Activated CD8-positive, alpha-beta memory T cell treated with anti-CD3 and anti-CD28 coated beads, Interleukin-2, amount 10 ng/mL, durations not matched to agents 7 days and 5 days (primary cell): ENCODE data around the gene ATP9A. TPM values are rescaled to one million over a fixed set of nuclear protein-coding genes. Genes with fewer than 3 reads are reported as not detected.
A peak's percentile ranks its signal among the peaks of the same experiment; 100 is the strongest.
"Not testable (repeated sequence)": the region's sequence is repeated elsewhere in the genome, so short reads cannot be mapped to it uniquely, and the experiment has no call there.

Experiments
- ATAC-seq: fragments of 150-1000 bp; cut with Tn5 transposase; one replicate; pipeline ENCODE4 v1.10.0; 2021; ENCODE audit warnings: moderate library complexity
- CTCF ChIA-PET: fragments of 350-600 bp; sonication (Branson Sonifier 250); formaldehyde crosslinking; loops from one replicate; lab custom pipeline; 2021; ENCODE audit warnings: antibody characterized with exemption; lab: Charles Lee
- DNase-seq: peaks from one replicate; pipeline ENCODE4 v3.0.0-alpha.2; 2020
- H3K27ac Mint-ChIP-seq: one replicate; pipeline ENCODE4 v1.8.0; 2021; ENCODE audit warnings: mild to moderate bottlenecking, mixed read lengths
- H3K27me3 Mint-ChIP-seq: one replicate; pipeline ENCODE4 v1.8.0; 2021; ENCODE audit warnings: mixed read lengths
- H3K36me3 Mint-ChIP-seq: one replicate; pipeline ENCODE4 v1.8.0; 2021; ENCODE audit warnings: mild to moderate bottlenecking, mixed read lengths
- H3K4me1 Mint-ChIP-seq: one replicate; pipeline ENCODE4 v1.8.0; 2021; ENCODE audit warnings: mixed read lengths
- H3K4me3 Mint-ChIP-seq: one replicate; pipeline ENCODE4 v1.8.0; 2021; ENCODE audit warnings: mild to moderate bottlenecking, moderate library complexity, mixed read lengths
- H3K9me3 Mint-ChIP-seq: one replicate; pipeline ENCODE4 v1.8.0; 2022; ENCODE audit warnings: low read depth, mixed read lengths
- total RNA-seq, 2 experiments: library from RNA; stranded (reverse); gene quantifications; one replicate each; pipeline ENCODE4 v1.2.3, GENCODE V29; 2021

ATP9A gene
- total RNA-seq, 2 experiments from 2014 or later = 0.38 to 2.4 TPM

DNA sequence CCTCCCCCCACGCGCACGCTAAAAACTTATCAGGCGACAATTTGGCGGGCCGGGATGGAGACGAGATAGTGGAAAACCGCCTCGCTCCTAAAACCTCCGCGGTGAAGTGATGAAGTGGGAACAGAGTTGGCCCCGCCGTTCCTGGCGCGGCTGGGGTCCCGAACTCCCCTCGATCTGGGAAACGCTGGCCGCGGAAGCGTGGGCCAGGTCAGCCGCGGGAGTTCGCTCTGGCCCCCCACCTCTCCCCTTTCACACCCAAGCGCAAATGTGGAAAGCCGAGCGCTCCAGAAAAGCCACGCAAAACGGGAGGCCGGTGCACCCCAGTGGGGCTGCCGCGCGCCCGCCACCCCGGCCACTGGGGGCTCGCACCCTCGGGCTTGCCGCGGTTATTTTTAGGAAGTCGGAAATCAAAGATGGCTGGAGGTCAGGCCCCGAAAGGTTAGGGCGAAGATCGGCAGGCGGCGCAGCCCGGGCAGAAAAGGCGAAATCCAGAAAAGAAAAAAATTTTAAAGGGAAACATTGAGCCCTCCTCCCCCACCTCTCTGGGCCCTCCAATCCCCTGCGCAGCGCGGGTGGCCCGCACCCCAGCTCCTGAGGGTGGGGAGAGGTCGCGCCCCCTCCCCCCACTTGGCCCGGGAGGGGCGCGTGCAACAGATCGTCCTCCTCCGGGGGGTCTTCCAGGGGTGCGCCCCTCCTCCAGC, 33.1 kb upstream of the ATP9A start:
- DNase-seq (no peak), ATAC-seq (no peak)
- CTCF ChIA-PET = interaction anchor here (0.7 to 1.3 kb wide), 3 partner anchors 14 to 303 kb away, joined by 3 to 6 read pairs (median 3); no protein-coding TSS in a partner anchor
- Mint-ChIP-seq H3K9me3 (no peaks in the 10 kb centered on the region), H3K4me1 (peaks cover 8% of the 10 kb centered on the region), H3K27ac (no peak overlapping the region), H3K27me3 (peaks cover 79% of the 10 kb centered on the region), H3K36me3 (no peaks in the 10 kb centered on the region), H3K4me3 (no peak overlapping the region)

DNA sequence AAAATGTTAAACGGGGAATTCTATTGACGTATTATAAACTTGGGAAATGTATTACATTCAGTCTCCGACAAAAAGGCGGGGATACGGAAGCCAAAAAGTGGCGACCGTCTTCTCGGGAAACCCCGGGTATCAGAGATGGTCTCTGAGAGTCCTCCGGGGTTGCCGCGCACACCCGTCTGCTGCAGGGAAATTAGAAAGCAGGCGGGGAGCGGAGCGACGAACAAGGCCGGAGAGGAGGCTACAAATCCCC, 32.6 kb upstream of the ATP9A start:
- H3K4me1 Mint-ChIP-seq = peaks cover 8% of the 10 kb centered on the region
- DNase-seq (no peak), ATAC-seq (no peak)
- no peak overlapping the region for H3K27ac Mint-ChIP-seq
- H3K36me3 Mint-ChIP-seq = no peaks in the 10 kb centered on the region
- CTCF ChIA-PET = interaction anchor here (1.1 to 1.5 kb wide), 4 partner anchors 9 to 303 kb away, joined by 3 to 6 read pairs (median 4); no protein-coding TSS in a partner anchor
- peaks cover 77% of the 10 kb centered on the region for H3K27me3 Mint-ChIP-seq
- no peak overlapping the region for H3K4me3 Mint-ChIP-seq
- no peaks in the 10 kb centered on the region for H3K9me3 Mint-ChIP-seq

DNA sequence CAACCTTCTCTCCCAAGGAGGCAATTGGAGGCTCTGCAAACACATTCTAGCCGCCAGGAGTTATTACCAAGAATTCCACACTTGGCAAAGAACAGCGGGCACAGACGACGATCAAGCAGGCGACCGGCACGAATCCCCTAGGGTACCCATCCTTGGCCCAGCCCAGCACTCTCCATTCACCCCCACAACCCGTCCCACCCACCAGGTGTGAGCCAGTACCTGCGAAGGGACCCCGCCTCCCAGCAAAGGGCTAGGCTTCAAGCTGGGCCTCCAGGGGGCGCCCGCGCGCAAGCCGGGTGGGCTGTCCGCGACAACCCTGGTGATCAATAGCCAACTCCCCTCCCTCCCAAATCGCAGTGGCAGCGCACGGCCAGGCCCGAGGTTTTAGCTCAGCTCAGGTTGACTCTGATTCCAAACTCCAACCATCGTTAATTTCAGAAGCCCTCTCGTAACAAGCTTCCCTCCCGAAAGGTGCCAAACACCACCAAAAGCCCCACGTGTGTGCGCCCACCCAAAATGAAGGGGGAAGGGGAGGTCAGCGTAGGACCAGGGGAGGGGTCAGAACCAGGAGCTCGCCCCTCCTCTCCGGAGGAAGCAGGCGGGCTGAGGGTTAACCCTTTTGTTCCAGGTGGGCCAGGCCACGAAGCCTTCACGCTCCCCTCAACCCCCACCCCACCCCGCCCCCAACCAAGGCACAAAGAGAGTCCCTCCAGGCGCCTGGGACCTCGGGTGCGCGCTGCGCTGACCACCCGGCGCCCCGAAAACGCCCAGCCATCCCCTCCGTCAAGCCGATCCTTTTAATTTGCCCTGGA, 32.1 kb upstream of the ATP9A start:
- Mint-ChIP-seq H3K27ac (peak overlapping the region; percentile 32), H3K9me3 (no peaks in the 10 kb centered on the region), H3K36me3 (no peaks in the 10 kb centered on the region), H3K4me3 (no peak overlapping the region), H3K27me3 (peaks cover 76% of the 10 kb centered on the region), H3K4me1 (peaks cover 8% of the 10 kb centered on the region)
- ATAC-seq (peak; percentile 61), DNase-seq (peak; percentile 71)
- CTCF ChIA-PET = interaction anchor here (0.8 to 1.8 kb wide), 14 partner anchors 9 to 574 kb away, joined by 3 to 9 read pairs (median 3); no protein-coding TSS in a partner anchor

DNA sequence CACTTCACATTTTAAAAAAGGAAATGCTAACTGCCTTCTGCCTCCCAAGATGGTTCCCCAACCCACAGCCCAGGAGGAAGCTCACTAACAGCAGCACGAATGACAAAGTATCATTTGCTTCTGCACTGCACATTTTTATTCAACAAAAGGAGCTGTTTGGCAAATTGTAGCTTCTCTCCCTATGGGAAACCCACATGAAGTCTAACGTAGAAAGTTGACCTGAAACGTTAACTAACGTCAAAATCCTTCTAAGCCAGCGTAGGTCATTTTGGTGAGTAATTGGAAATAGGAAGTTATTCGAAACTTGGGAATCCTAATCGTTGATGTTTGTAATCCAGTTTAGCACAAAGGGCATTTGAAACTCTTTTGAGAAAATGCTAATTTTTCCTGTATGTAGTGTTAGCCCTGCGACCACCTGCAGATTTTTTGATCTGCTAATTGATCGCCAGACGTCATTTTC, 31.2 kb upstream of the ATP9A start:
- Mint-ChIP-seq H3K36me3 (no peaks in the 10 kb centered on the region), H3K27ac (no peak overlapping the region), H3K9me3 (no peaks in the 10 kb centered on the region), H3K27me3 (peaks cover 68% of the 10 kb centered on the region), H3K4me3 (no peak overlapping the region), H3K4me1 (peaks cover 8% of the 10 kb centered on the region)
- ATAC-seq (no peak), DNase-seq (no peak)
- CTCF ChIA-PET = interaction anchor here (0.8 to 1.8 kb wide), 13 partner anchors 8 to 573 kb away, joined by 3 to 9 read pairs (median 3); no protein-coding TSS in a partner anchor

DNA sequence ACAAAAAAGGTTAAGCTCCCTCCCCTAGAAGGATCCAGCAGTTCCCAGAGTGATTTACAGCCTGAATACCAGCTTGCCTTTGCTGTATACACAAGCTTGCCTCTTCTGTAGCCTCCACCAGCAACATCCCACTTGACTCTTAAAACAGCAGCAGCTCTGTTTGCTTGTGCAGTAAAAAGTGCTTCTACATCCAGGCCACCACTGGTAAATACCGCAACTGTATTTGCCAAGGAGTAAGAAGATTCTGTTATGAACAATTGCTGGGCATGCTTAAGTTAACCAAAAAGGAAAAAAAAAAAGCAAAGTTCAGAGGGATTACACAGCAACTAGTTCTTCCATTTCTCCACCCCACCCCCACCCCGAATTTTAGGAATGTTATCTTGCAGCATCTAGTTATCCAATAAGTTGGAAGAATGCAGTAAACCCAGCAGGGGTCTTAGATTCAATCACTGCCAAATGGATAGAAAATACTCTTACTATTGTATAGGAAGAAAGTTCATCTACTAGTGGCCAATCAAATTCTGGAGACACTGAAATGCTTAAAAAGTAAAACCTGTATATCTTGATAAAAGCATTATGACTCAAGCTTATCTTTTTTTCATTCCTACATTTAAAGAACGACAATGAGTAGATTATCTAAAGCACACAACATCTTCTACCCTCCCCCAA, 29.3 kb upstream of the ATP9A start:
- Mint-ChIP-seq H3K9me3 (no peaks in the 10 kb centered on the region), H3K27me3 (peaks cover 53% of the 10 kb centered on the region), H3K27ac (no peak overlapping the region)

DNA sequence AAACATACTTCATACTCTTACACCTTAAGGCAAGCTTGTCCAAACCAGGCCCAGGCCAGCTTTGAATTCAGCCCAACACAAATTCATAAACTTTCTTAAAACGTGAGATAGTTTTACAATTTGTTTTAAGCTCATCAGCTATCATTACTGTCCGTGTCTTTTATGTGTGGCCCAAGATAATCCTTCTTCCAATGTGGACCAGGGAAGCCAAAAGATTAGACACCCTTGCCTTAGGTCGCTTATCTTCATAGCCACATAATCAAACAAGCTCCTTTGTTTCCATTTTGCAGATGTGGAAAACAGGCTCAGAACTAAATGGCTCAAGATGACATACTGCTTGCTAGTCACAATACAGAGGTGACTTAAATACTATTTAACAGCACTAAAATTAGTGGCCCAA, 28.1 kb upstream of the ATP9A start:
- DNase-seq (no peak), ATAC-seq (no peak)
- CTCF ChIA-PET = interaction anchor here (1.4 kb wide), 1 partner anchor 266 kb away, joined by 4 read pairs; no protein-coding TSS in a partner anchor
- H3K4me1 Mint-ChIP-seq = peaks cover 8% of the 10 kb centered on the region
- H3K9me3 Mint-ChIP-seq = no peaks in the 10 kb centered on the region
- no peak overlapping the region for H3K4me3 Mint-ChIP-seq
- no peak overlapping the region for H3K27ac Mint-ChIP-seq
- no peaks in the 10 kb centered on the region for H3K36me3 Mint-ChIP-seq
- peaks cover 44% of the 10 kb centered on the region for H3K27me3 Mint-ChIP-seq

More for the DNA sequence above, 29.3 kb upstream of the ATP9A start:
- no peak overlapping the region for H3K4me3 Mint-ChIP-seq
- DNase-seq (no peak), ATAC-seq (no peak)
- H3K36me3 Mint-ChIP-seq = no peaks in the 10 kb centered on the region
- CTCF ChIA-PET = no interaction called here
- H3K4me1 Mint-ChIP-seq = peaks cover 8% of the 10 kb centered on the region

DNA sequence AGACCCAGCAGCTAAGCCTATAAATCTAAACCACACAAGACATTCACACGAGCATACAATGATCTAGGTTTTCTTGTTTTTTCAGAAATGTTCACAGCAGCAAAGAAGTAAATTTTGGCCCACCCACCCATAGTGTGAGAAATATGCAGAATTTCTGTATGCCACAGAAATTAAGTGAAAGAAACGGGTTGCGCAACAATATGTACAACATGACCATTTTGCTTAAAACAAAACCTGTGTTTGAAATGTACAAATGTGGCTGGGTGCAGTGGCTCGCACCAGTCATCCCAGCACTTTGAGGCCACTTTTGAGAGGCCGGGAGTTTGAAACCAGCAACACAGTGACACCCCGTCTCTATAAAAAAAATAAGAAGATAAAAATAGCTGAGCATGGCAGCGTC, 24.8 kb upstream of the ATP9A start:
- Mint-ChIP-seq H3K27me3 (peaks cover 14% of the 10 kb centered on the region), H3K9me3 (no peaks in the 10 kb centered on the region), H3K4me1 (no peaks in the 10 kb centered on the region), H3K36me3 (no peaks in the 10 kb centered on the region), H3K4me3 (no peak overlapping the region), H3K27ac (no peak overlapping the region)
- CTCF ChIA-PET = no interaction called here
- no peak for DNase-seq
- no peak for ATAC-seq

DNA sequence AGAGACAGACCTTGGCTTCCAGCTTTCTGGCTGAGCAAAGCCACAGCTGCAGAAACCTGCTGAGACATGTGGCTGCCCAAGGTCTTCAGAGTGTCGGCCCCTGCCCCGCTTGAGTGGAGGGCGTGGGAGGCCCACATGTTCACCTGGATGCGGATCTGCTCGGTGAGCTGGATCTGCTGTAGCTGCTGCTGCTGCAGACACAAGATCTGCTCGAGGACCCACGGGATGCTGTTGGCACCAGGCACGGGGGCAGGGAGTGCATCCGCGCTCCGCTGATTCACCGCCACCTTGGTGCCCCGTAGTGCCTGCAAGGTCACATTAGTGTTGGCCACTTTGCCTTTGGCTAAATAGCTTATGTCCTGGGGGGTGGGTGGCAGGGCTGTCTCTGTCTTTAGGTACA, 23.4 kb upstream of the ATP9A start:
- Mint-ChIP-seq H3K4me1 (no peaks in the 10 kb centered on the region), H3K36me3 (no peaks in the 10 kb centered on the region), H3K4me3 (no peak overlapping the region), H3K27me3 (peaks cover 5% of the 10 kb centered on the region), H3K27ac (no peak overlapping the region), H3K9me3 (no peaks in the 10 kb centered on the region)
- DNase-seq = no peak
- CTCF ChIA-PET = interaction anchor here (1.6 kb wide), 1 partner anchor 9 kb away, joined by 3 read pairs; no protein-coding TSS in a partner anchor
- no peak for ATAC-seq

DNA sequence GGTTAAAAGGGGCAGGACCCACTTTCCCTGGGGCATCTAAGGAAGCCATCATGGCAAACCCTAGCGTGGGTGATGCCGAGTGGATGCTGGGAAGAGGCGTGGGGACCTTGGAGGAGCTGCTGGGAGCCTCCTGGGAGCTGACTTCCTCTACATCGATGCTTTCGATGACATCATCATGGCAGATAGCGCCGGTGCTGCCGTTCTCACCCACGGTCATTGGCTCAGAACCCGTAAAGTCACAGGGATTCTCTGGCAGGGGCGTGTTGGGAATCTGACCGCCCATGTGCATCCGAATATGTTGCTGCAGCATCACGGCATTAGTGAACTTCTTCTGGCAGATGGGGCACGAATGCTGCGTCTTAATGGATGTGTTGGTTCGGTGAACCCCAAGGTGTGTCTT, 22.1 kb upstream of the ATP9A start:
- no peaks in the 10 kb centered on the region for H3K9me3 Mint-ChIP-seq
- no peaks in the 10 kb centered on the region for H3K36me3 Mint-ChIP-seq
- ATAC-seq = no peak
- no peaks in the 10 kb centered on the region for H3K4me1 Mint-ChIP-seq
- H3K27ac Mint-ChIP-seq = no peak overlapping the region
- DNase-seq = no peak
- H3K27me3 Mint-ChIP-seq = no peaks in the 10 kb centered on the region
- no peak overlapping the region for H3K4me3 Mint-ChIP-seq
- CTCF ChIA-PET = no interaction called here

DNA sequence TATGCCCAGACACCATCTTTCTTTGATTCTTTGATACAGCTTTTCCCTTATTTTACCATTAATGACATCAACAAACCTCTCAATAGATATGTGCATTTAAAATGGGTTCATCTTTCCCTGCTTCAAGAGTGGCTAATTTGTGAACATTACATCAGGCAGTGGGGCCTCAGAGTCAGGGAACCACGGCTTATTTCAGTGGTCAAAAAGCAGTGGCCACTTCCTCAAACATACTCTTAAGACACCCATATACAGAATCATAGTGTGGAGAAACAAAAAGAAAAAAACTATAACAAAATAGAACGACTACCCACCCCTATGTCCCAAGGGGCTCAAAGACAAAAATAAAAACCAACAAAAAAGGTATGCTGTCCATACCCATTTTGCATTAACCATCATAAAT, 21.2 kb upstream of the ATP9A start:
- DNase-seq = no peak
- CTCF ChIA-PET = no interaction called here
- H3K27me3 Mint-ChIP-seq = no peaks in the 10 kb centered on the region
- no peak overlapping the region for H3K27ac Mint-ChIP-seq
- H3K36me3 Mint-ChIP-seq = no peaks in the 10 kb centered on the region
- no peaks in the 10 kb centered on the region for H3K4me1 Mint-ChIP-seq
- H3K4me3 Mint-ChIP-seq = no peak overlapping the region
- H3K9me3 Mint-ChIP-seq = no peaks in the 10 kb centered on the region
- ATAC-seq = no peak

DNA sequence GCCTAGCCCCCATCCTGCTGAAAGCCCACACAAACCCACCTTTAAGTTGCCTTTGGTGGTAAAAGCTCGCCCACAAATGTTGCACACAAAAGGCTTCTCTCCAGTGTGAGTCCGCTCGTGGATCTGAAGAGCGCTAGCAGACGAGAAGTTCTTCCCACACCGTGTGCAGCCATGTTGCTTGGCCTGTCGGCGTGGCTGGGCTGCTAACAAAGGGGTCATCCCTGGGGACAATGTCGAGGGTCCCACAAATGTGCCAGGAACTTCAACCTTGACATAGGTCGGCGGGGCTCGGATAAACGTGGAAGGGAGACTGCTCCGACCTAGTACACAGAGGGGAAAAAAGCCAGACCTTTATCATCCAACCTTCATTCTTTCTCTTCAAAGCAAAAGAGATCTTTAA, 20.6 kb upstream of the ATP9A start:
- no peak for DNase-seq
- ATAC-seq = no peak
- Mint-ChIP-seq H3K27ac (no peak overlapping the region), H3K27me3 (no peaks in the 10 kb centered on the region), H3K9me3 (no peaks in the 10 kb centered on the region), H3K36me3 (no peaks in the 10 kb centered on the region), H3K4me3 (no peak overlapping the region), H3K4me1 (no peaks in the 10 kb centered on the region)
- CTCF ChIA-PET = no interaction called here

DNA sequence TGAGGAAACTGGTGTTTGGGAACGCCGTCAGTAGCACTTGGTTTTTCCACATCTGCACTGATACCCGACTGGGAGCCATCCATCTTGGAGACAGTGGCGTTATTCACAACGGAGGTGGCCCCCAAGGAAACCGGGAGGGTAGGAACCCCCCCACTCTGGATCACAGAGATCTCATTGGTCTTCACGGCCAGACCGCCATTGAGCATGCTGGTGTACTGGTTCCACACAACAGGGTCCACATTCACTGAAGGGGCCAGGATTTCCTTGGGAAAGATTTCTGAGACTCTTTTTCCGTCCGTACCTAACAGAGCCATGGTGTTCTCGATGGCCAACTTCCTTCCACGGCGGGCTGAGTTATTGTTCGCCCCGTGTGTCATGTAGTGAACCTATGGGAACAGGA, 16.1 kb upstream of the ATP9A start:
- no peaks in the 10 kb centered on the region for H3K4me1 Mint-ChIP-seq
- DNase-seq (no peak), ATAC-seq (no peak)
- no peak overlapping the region for H3K4me3 Mint-ChIP-seq
- H3K27me3 Mint-ChIP-seq = peaks cover 5% of the 10 kb centered on the region
- no peak overlapping the region for H3K27ac Mint-ChIP-seq
- CTCF ChIA-PET = interaction anchor here (1.4 kb wide), 1 partner anchor 16 kb away, joined by 3 read pairs; no protein-coding TSS in a partner anchor
- H3K9me3 Mint-ChIP-seq = no peaks in the 10 kb centered on the region
- H3K36me3 Mint-ChIP-seq = no peaks in the 10 kb centered on the region

DNA sequence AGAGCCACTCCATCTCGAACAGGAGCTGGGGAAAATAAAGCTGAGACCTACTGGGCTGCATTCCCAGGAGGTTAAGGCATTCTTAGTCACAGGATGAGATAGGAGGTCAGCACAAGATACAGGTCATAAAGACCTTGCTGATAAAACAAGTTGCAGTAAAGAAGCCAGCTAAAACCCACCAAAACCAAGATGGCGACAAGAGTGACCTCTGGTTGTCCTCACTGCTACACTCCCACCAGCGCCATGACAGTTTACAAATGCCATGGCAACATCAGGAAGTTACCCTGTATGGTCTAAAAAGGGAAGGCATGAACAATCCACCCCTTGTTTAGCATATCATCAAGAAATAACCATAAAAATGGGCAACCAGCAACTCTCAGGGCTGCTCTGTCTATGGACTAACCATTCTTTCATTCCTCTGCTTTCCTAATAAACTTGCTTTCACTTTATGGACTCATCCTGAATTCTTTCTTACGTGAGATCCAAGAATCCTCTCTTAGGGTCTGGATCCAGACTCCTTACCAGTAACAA, 10.1 kb upstream of the ATP9A start:
- H3K27ac Mint-ChIP-seq, CTCF ChIA-PET, ATAC-seq, H3K36me3 Mint-ChIP-seq, H3K4me3 Mint-ChIP-seq, H3K9me3 Mint-ChIP-seq, DNase-seq, H3K4me1 Mint-ChIP-seq, H3K27me3 Mint-ChIP-seq: not testable (repeated sequence)
